ENCODE measurements around the gene ZFAND2B. TPM values are rescaled to one million over a fixed set of nuclear protein-coding genes. Genes with fewer than 3 reads are reported as not detected.
A peak's percentile ranks its signal among the peaks of the same experiment; 100 is the strongest.

ZFAND2B gene
- total and polyA plus RNA-seq, 2 donors (not counting 1 experiment from before 2014, with no cell fraction given): 55.2 to 115 TPM

DNA sequence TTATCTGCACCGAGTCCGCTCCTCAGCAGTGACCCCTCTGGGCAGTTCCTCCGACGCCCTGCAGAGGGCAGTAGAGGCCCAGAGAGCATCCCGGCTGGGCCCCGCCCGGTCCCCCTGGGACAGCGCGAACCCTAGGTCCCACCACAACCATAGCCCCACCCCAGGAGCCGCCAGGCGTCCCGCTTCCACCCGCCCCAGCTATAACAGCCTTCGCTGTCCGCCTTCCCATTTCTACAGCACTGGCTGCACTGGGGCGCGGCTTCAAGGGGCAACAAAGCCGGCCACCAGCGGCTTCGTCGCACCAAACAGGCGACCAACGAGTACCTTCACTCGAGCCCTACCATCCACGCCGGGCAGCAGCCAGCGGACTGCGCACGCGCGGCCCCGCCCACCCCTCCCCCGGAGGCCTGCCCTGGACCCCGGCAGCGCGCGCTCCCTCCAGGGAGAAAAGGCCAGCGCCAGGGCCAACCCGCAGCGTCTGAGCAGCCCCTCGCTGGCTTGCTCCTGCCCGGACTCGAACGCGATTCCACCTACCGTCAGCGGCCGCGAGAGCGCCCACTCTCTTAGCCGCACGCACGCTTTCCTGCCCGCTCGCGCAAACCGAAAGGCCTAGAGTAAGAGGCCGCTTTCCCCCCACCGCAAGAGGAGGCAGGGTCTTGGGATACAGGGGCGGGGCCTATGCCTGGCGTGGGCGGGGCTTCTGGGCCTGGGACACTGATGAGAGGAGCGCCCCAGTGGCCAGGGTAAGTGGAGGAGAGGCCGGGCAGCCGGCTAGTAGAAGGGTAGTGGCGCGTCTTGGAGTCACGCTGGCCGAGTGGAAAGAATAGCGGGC, 46.2 kb upstream of the ZFAND2B start, which contains the start of gene NHEJ1:
Gene NHEJ1 (minus strand): TSS at position 630 of the 832 bp plus-strand sequence. CDS start 2,453 bp downstream, outside the sequence.
- intact Hi-C loops (cut with micrococcal nuclease): loop anchor here (1.0 to 5.0 kb wide), 16 partner anchors 16 to 593 kb away; partner anchors contain the start of genes ABCB6, ANKZF1, ATG9A and CHPF
- POLR2A ChIA-PET: interaction anchor here (0.7 to 2.4 kb wide), 4 partner anchors 16 to 135 kb away, joined by 5 to 8 read pairs (median 6); partner anchors contain the start of genes CNPPD1 and DNAJB2
- H3K4me1 Mint-ChIP-seq: peaks cover 21% of the 10 kb centered on the region
- Histone ChIP-seq H3K4me3 (ENCODE audit: control extremely low read depth in 1 of 5, extremely low read depth in 1 of 5, insufficient read depth in 1 of 5, low read depth in 2 of 5, low read length in 4 of 5) (peak within 1 kb of the TSS; percentile 39 to 84 (median 72)), H3K79me2 (ENCODE audit: control insufficient read depth, insufficient read depth, low read length) (peaks cover 14% of the 10 kb centered on the region), H4K20me1 (ENCODE audit: control insufficient read depth, insufficient read depth, low read length, poor library complexity, severe bottlenecking) (no peaks in the 10 kb centered on the region), H3K4me1 (ENCODE audit: control insufficient read depth in 2 of 2, insufficient read depth in 2 of 2, low read length in 2 of 2) (peaks cover 9 to 13% of the 10 kb centered on the region in 2 donors), H3K36me3 (replicated peaks in 1 of 2; ENCODE audit: control extremely low read depth in 1 of 2, control insufficient read depth in 1 of 2, extremely low read depth in 1 of 2, insufficient read depth in 2 of 2, low read length in 1 of 2) (peaks cover 0 to 18% of the 10 kb centered on the region in 2 experiments), H3K9me3 (ENCODE audit: control extremely low read depth in 1 of 3, control insufficient read depth in 2 of 3, insufficient read depth in 1 of 3, low read length in 2 of 3) (no peaks in the 10 kb centered on the region), H3K27me3 (replicated peaks in 1 of 4; ENCODE audit: control extremely low read depth in 1 of 4, control insufficient read depth in 3 of 4, insufficient read depth in 4 of 4, low read length in 3 of 4) (no peaks in the 10 kb centered on the region), H2AFZ (ENCODE audit: insufficient read depth, low read depth, low read length, poor library complexity, severe bottlenecking) (peak within 1 kb of the TSS; percentile 88), H3K4me2 (replicated peaks; ENCODE audit: low read depth, low read length, poor library complexity, severe bottlenecking) (peak within 1 kb of the TSS; percentile 75), H3K27ac (ENCODE audit: low read length in 2 of 2) (peak within 1 kb of the TSS; percentile 56 to 63), H3K9ac (ENCODE audit: low read length) (peak within 1 kb of the TSS; percentile 72)
- TF ChIP-seq, protein P1, sequence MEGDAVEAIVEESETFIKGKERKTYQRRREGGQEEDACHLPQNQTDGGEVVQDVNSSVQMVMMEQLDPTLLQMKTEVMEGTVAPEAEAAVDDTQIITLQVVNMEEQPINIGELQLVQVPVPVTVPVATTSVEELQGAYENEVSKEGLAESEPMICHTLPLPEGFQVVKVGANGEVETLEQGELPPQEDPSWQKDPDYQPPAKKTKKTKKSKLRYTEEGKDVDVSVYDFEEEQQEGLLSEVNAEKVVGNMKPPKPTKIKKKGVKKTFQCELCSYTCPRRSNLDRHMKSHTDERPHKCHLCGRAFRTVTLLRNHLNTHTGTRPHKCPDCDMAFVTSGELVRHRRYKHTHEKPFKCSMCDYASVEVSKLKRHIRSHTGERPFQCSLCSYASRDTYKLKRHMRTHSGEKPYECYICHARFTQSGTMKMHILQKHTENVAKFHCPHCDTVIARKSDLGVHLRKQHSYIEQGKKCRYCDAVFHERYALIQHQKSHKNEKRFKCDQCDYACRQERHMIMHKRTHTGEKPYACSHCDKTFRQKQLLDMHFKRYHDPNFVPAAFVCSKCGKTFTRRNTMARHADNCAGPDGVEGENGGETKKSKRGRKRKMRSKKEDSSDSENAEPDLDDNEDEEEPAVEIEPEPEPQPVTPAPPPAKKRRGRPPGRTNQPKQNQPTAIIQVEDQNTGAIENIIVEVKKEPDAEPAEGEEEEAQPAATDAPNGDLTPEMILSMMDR (IDR thresholded peaks at IDR 0.05): peak; percentile 97
- no peak for TF ChIP-seq EZH2 (IDR thresholded peaks at IDR 0.05; ENCODE audit: borderline replicate concordance, insufficient read depth, low read depth, low read length, poor library complexity, severe bottlenecking)
- DNase-seq (peak; percentile 98), ATAC-seq (ENCODE audit: low read depth) (peak; percentile 86)
- H3K27ac Mint-ChIP-seq: peak within 1 kb of the TSS; percentile 97
- H3K27me3 Mint-ChIP-seq: no peaks in the 10 kb centered on the region
- H3K9me3 Mint-ChIP-seq (ENCODE audit: insufficient read depth): no peaks in the 10 kb centered on the region
- peak within 1 kb of the TSS; percentile 98 for H3K4me3 Mint-ChIP-seq
- under 1% methylated on average over 62 of the region's 70 CpGs for WGBS (ENCODE audit: insufficient coverage)
- CTCF ChIA-PET: interaction anchor here (0.7 to 5.6 kb wide), 24 partner anchors 11 to 282 kb away, joined by 3 to 69 read pairs (median 6); partner anchors contain the start of genes CNPPD1, DNPEP and ZFAND2B

All from B cell (primary cell).